CD14-positive monocyte (primary cell): ENCODE measurements around the gene ROBO1. TPM values are rescaled to one million over a fixed set of nuclear protein-coding genes. Genes with fewer than 3 reads are reported as not detected.

Experiments
- DNase-seq, 3 donors: peaks; one replicate each; pipeline ENCODE4 v3.0.0-alpha.2; 2011 to 2022
- H2AFZ ChIP-seq: 2 replicates; pipeline ENCODE4 v1.6.0; 2012; ENCODE audit warnings: mild to moderate bottlenecking, low read depth, low read length, inconsistent platforms; ENCODE audit not compliant: insufficient read depth, poor library complexity, severe bottlenecking
- H3K27ac ChIP-seq, 2 donors: 1 replicate in 1 of 2; 2 replicates in 1 of 2; pipeline ENCODE4 v1.5.1; 2012 to 2013; ENCODE audit warnings: low read length in 2 of 2, control low read depth in 1 of 2, inconsistent platforms in 1 of 2, low read depth in 1 of 2, mild to moderate bottlenecking in 1 of 2
- H3K27me3 ChIP-seq, 2 donors: one replicate each; pipeline versions ENCODE4 v1.6.0 to v1.6.1; 2011 to 2013; ENCODE audit warnings: low read length in 2 of 2; ENCODE audit not compliant: control insufficient read depth in 2 of 2, insufficient read depth in 2 of 2
- H3K36me3 ChIP-seq, 2 donors: replicated peaks in 1 of 2; 1 replicate in 1 of 2; 2 replicates in 1 of 2; pipeline versions ENCODE4 v1.5.1 to v1.6.1; 2012 to 2013; ENCODE audit warnings: low read length in 2 of 2, control low read depth in 1 of 2, inconsistent platforms in 1 of 2, mild to moderate bottlenecking in 1 of 2; ENCODE audit not compliant: insufficient read depth in 2 of 2, control insufficient read depth in 1 of 2
- H3K4me1 ChIP-seq, 2 donors: 1 replicate in 1 of 2; 2 replicates in 1 of 2; pipeline versions ENCODE4 v1.5.1 to v1.6.1; 2012 to 2013; ENCODE audit warnings: low read length in 2 of 2, control low read depth in 1 of 2, inconsistent platforms in 1 of 2, mild to moderate bottlenecking in 1 of 2, moderate library complexity in 1 of 2; ENCODE audit not compliant: insufficient read depth in 2 of 2, control insufficient read depth in 1 of 2
- H3K4me2 ChIP-seq: replicated peaks from 2 replicates; pipeline ENCODE3; 2012; ENCODE audit warnings: low read length, moderate library complexity, mild to moderate bottlenecking; ENCODE audit not compliant: poor library complexity, severe bottlenecking; ENCODE audit errors: extremely low read depth
- H3K4me3 ChIP-seq, 3 experiments: fragments of 200-600 bp in 1 of 3; sonication (generic) in 1 of 3; replicated peaks in 1 of 3; 1 replicate in 2 of 3; 2 replicates in 1 of 3; pipeline ENCODE4 v1.5.1; 2011 to 2013; ENCODE audit warnings: low read length in 3 of 3, mild to moderate bottlenecking in 3 of 3, control low read depth in 2 of 3, low read depth in 2 of 3, inconsistent platforms in 1 of 3, moderate library complexity in 1 of 3
- H3K79me2 ChIP-seq: 2 replicates; pipeline ENCODE4 v1.6.0; 2012; ENCODE audit warnings: mild to moderate bottlenecking, control low read depth, inconsistent platforms, low read length, moderate library complexity; ENCODE audit not compliant: insufficient read depth
- H3K9ac ChIP-seq: 2 replicates; pipeline ENCODE4 v1.6.0; 2017; ENCODE audit warnings: low read length, mild to moderate bottlenecking; ENCODE audit not compliant: insufficient read depth, poor library complexity, severe bottlenecking
- H3K9me3 ChIP-seq, 2 donors: replicated peaks in 1 of 2; 1 replicate in 1 of 2; 2 replicates in 1 of 2; pipeline versions ENCODE4 v1.5.1 to v1.6.1; 2012 to 2013; ENCODE audit warnings: low read length in 2 of 2, control low read depth in 1 of 2; ENCODE audit not compliant: control insufficient read depth in 1 of 2, insufficient read depth in 1 of 2
- H4K20me1 ChIP-seq: 2 replicates; pipeline ENCODE4 v1.6.0; 2012; ENCODE audit warnings: mild to moderate bottlenecking, low read length, control low read depth, moderate library complexity; ENCODE audit not compliant: insufficient read depth
- H3K27ac Mint-ChIP-seq, 7 donors: one replicate each; pipeline ENCODE4 v1.8.0; 2020; ENCODE audit warnings: mild to moderate bottlenecking in 7 of 7, mixed read lengths in 7 of 7, moderate library complexity in 6 of 7, inconsistent platforms in 2 of 7
- H3K27me3 Mint-ChIP-seq, 3 donors: one replicate each; pipeline ENCODE4 v1.8.0; 2021 to 2022; ENCODE audit warnings: low read depth in 3 of 3, mild to moderate bottlenecking in 3 of 3, mixed read lengths in 3 of 3, moderate library complexity in 3 of 3, inconsistent platforms in 1 of 3
- H3K36me3 Mint-ChIP-seq, 2 donors: one replicate each; pipeline ENCODE4 v1.8.0; 2020; ENCODE audit warnings: mixed read lengths in 2 of 2, inconsistent platforms in 1 of 2, mild to moderate bottlenecking in 1 of 2
- H3K4me1 Mint-ChIP-seq: one replicate; pipeline ENCODE4 v1.8.0; 2020; ENCODE audit warnings: mild to moderate bottlenecking, mixed read lengths
- H3K4me3 Mint-ChIP-seq, 2 donors: one replicate each; pipeline ENCODE4 v1.8.0; 2020; ENCODE audit warnings: mild to moderate bottlenecking in 2 of 2, mixed read lengths in 2 of 2, moderate library complexity in 1 of 2
- H3K9me3 Mint-ChIP-seq, 7 donors: one replicate each; pipeline ENCODE4 v1.8.0; 2020 to 2022; ENCODE audit warnings: mixed read lengths in 7 of 7, mild to moderate bottlenecking in 6 of 7, moderate library complexity in 6 of 7, inconsistent platforms in 2 of 7
- WGBS: methylation state at CpG from one replicate; pipeline ENCODE4 v1.1.5; 2013; ENCODE audit warnings: missing lambda C conversion rate; ENCODE audit not compliant: insufficient coverage; 5-methylcytosine and 5-hydroxymethylcytosine counted together
- intact Hi-C, 2 donors: fragments of 100-400 bp; cut with micrococcal nuclease; formaldehyde crosslinking; loops; one replicate each; pipeline versions ENCODE4 v1.15.0 to v1.15.1; 2023
- polyA plus RNA-seq, 3 donors: library from polyadenylated mRNA; depleted of rRNA in 1 of 3; unstranded in 2 of 3; stranded (reverse) in 1 of 3; fragments of 300-500 nt in 2 of 3; fragments of >200 nt in 1 of 3; fragmentation: Illumina TruSeq in 2 of 3; gene quantifications; 1 replicate in 2 of 3; 2 replicates in 1 of 3; pipeline ENCODE4 v1.2.3, GENCODE V29; 2012 to 2021
- TF ChIP-seq, protein P1 (sequence below): fragments of 200-600 bp; IDR thresholded peaks from one replicate; pipeline ENCODE4 v1.8.0; 2022; ENCODE audit warnings: antibody characterized with exemption, mild to moderate bottlenecking

Gene ROBO1
- polyA plus RNA-seq, 3 donors, result 0.09 to 0.10 TPM; not detected in 1

DNA sequence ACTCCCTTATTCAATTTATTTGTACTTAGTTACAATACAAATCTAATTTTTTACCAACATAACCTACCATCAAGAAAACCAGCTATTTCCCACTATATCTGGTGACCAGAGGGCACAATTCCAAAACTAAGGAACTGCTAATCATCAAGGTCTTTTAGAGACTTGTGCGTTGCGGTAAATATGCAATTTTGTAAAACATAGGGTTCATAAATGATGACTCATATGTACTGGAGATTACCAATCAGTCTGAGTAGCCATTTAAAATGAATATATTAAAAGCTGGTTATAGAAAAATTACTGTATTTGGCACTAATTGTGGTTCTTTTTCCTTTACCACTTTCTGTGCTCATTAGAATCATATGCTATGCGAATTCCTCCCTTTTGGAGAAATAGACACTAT lies 859.6 kb downstream of the ROBO1 start:
- H3K27ac ChIP-seq, result no peak overlapping the region
- no peak overlapping the region for H3K4me3 ChIP-seq
- H3K79me2 ChIP-seq, result no peaks in the 10 kb centered on the region
- H3K27ac Mint-ChIP-seq, result no peak overlapping the region
- H3K4me1 Mint-ChIP-seq, result no peaks in the 10 kb centered on the region
- H3K4me2 ChIP-seq, result no peak overlapping the region
- DNase-seq, result no peak
- no peaks in the 10 kb centered on the region for H3K36me3 Mint-ChIP-seq
- TF ChIP-seq, protein P1, sequence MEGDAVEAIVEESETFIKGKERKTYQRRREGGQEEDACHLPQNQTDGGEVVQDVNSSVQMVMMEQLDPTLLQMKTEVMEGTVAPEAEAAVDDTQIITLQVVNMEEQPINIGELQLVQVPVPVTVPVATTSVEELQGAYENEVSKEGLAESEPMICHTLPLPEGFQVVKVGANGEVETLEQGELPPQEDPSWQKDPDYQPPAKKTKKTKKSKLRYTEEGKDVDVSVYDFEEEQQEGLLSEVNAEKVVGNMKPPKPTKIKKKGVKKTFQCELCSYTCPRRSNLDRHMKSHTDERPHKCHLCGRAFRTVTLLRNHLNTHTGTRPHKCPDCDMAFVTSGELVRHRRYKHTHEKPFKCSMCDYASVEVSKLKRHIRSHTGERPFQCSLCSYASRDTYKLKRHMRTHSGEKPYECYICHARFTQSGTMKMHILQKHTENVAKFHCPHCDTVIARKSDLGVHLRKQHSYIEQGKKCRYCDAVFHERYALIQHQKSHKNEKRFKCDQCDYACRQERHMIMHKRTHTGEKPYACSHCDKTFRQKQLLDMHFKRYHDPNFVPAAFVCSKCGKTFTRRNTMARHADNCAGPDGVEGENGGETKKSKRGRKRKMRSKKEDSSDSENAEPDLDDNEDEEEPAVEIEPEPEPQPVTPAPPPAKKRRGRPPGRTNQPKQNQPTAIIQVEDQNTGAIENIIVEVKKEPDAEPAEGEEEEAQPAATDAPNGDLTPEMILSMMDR, result no peak
- H3K27me3 Mint-ChIP-seq, result no peaks in the 10 kb centered on the region
- H3K9ac ChIP-seq, result no peak overlapping the region
- no CpG with 5 or more reads among the region's 3 CpGs for WGBS
- H3K27me3 ChIP-seq, result no peaks in the 10 kb centered on the region
- no peak overlapping the region for H3K4me3 Mint-ChIP-seq
- intact Hi-C loops, result no loop called here
- no peaks in the 10 kb centered on the region for H3K9me3 ChIP-seq
- no peaks in the 10 kb centered on the region for H3K36me3 ChIP-seq
- peaks cover 0 to 2% (median 0%) of the 10 kb centered on the region in 7 donors for H3K9me3 Mint-ChIP-seq
- H3K4me1 ChIP-seq, result no peaks in the 10 kb centered on the region
- H4K20me1 ChIP-seq, result no peaks in the 10 kb centered on the region
- H2AFZ ChIP-seq, result no peak overlapping the region

DNA sequence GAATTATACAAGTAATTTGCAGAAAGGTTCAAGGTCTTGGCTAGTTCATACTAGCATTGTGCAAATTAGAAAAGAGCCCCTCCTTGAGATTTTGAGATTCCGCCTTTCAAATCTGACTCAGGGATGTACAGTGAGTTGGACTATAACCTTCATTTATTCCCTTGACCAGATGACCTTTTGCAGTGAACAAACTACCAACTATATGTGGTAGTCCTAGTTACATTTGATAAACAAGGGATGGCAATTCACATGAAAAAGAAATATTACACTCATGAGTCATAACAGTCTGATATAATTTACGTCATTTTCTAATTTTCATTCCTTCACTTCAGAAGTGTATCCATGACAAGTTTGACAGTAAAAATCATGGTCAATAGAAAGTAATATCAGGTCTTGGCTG lies 860.4 kb downstream of the ROBO1 start:
- peaks cover 0 to 2% (median 0%) of the 10 kb centered on the region in 7 donors for H3K9me3 Mint-ChIP-seq

More for the DNA sequence above, 860.4 kb downstream of the ROBO1 start:
- no peak for DNase-seq
- Histone ChIP-seq H3K79me2 (no peaks in the 10 kb centered on the region), H4K20me1 (no peaks in the 10 kb centered on the region), H3K36me3 (no peaks in the 10 kb centered on the region), H3K27ac (no peak overlapping the region), H2AFZ (no peak overlapping the region), H3K4me1 (no peaks in the 10 kb centered on the region), H3K4me2 (no peak overlapping the region), H3K4me3 (no peak overlapping the region), H3K27me3 (no peaks in the 10 kb centered on the region), H3K9me3 (no peaks in the 10 kb centered on the region), H3K9ac (no peak overlapping the region)
- Mint-ChIP-seq H3K27ac (no peak overlapping the region), H3K4me3 (no peak overlapping the region), H3K4me1 (no peaks in the 10 kb centered on the region), H3K27me3 (no peaks in the 10 kb centered on the region), H3K36me3 (no peaks in the 10 kb centered on the region)
- no CpG with 5 or more reads among the region's 2 CpGs for WGBS
- TF ChIP-seq, protein P1, result no peak
- intact Hi-C loops, result no loop called here
